ENCODE measurements around the gene RNF121. TPM values are rescaled to one million over a fixed set of nuclear protein-coding genes. Genes with fewer than 3 reads are reported as not detected.

Gene RNF121
- total RNA-seq, 1 donor: 32.2 TPM

- DNase-seq (ENCODE audit: insufficient read length, low spot score, missing footprints): no peak
- Histone ChIP-seq H3K4me2 (ENCODE audit: insufficient read depth, low read length) (no peak overlapping the region), H3K27ac (ENCODE audit: low read depth, low read length) (no peak overlapping the region), H3K27me3 (ENCODE audit: insufficient read depth, low read length) (no peaks in the 10 kb centered on the region), H3K36me3 (ENCODE audit: insufficient read depth, low read length) (peaks cover 9% of the 10 kb centered on the region), H3K9me3 (ENCODE audit: low read depth, low read length) (no peaks in the 10 kb centered on the region), H3K79me2 (ENCODE audit: insufficient read depth, low read length) (no peaks in the 10 kb centered on the region), H4K20me1 (ENCODE audit: insufficient read depth, low read length) (no peaks in the 10 kb centered on the region), H3K4me1 (ENCODE audit: insufficient read depth, low read length) (no peaks in the 10 kb centered on the region), H3K4me3 (ENCODE audit: insufficient read depth, low read length) (no peak overlapping the region), H2AFZ (ENCODE audit: low read length) (no peak overlapping the region)
- TF ChIP-seq CTCF (IDR thresholded peaks at IDR 0.05; ENCODE audit: extremely low read depth, low read depth, low read length): no peak
Measured at GRCh38 chr11:71914617-71915189, 14.1 kb upstream of the RNF121 start.

- Histone ChIP-seq H3K4me3 (ENCODE audit: insufficient read depth, low read length) (no peak overlapping the region), H3K27ac (ENCODE audit: low read depth, low read length) (no peak overlapping the region), H3K36me3 (ENCODE audit: insufficient read depth, low read length) (peaks cover 9% of the 10 kb centered on the region), H3K4me1 (ENCODE audit: insufficient read depth, low read length) (no peaks in the 10 kb centered on the region), H3K9me3 (ENCODE audit: low read depth, low read length) (no peaks in the 10 kb centered on the region), H2AFZ (ENCODE audit: low read length) (no peak overlapping the region), H4K20me1 (ENCODE audit: insufficient read depth, low read length) (no peaks in the 10 kb centered on the region), H3K4me2 (ENCODE audit: insufficient read depth, low read length) (no peak overlapping the region), H3K79me2 (ENCODE audit: insufficient read depth, low read length) (no peaks in the 10 kb centered on the region), H3K27me3 (ENCODE audit: insufficient read depth, low read length) (no peaks in the 10 kb centered on the region)
- no peak for TF ChIP-seq CTCF (IDR thresholded peaks at IDR 0.05; ENCODE audit: extremely low read depth, low read depth, low read length)
- DNase-seq (ENCODE audit: insufficient read length, low spot score, missing footprints): no peak
Measured at GRCh38 chr11:71917646-71918140, 11.2 kb upstream of the RNF121 start.

GRCh38 chr11:71927820-71928736, 768 bp upstream of the RNF121 start, which contains the start of gene XNDC1N:
Gene XNDC1N (minus strand): TSS chr11:71928594. CDS start chr11:71923353, 5,241 bp downstream.
- DNase-seq (ENCODE audit: insufficient read length, low spot score, missing footprints): peak; percentile 86
- peaks cover 54% of the 10 kb centered on the region for H3K79me2 ChIP-seq (ENCODE audit: insufficient read depth, low read length)

More at GRCh38 chr11:71927820-71928736, 768 bp upstream of the RNF121 start, which contains the start of gene XNDC1N:
- H3K4me3 ChIP-seq (ENCODE audit: insufficient read depth, low read length): peak within 1 kb of the TSS; percentile 80
- no peaks in the 10 kb centered on the region for H3K27me3 ChIP-seq (ENCODE audit: insufficient read depth, low read length)
- no peak for TF ChIP-seq CTCF (IDR thresholded peaks at IDR 0.05; ENCODE audit: extremely low read depth, low read depth, low read length)
- peaks cover 39% of the 10 kb centered on the region for H4K20me1 ChIP-seq (ENCODE audit: insufficient read depth, low read length)
- H3K27ac ChIP-seq (ENCODE audit: low read depth, low read length): peak within 1 kb of the TSS; percentile 94
- no peaks in the 10 kb centered on the region for H3K36me3 ChIP-seq (ENCODE audit: insufficient read depth, low read length)
- peaks cover 30% of the 10 kb centered on the region for H3K4me1 ChIP-seq (ENCODE audit: insufficient read depth, low read length)
- peak within 1 kb of the TSS; percentile 95 for H2AFZ ChIP-seq (ENCODE audit: low read length)
- no peaks in the 10 kb centered on the region for H3K9me3 ChIP-seq (ENCODE audit: low read depth, low read length)
- H3K4me2 ChIP-seq (ENCODE audit: insufficient read depth, low read length): peak within 1 kb of the TSS; percentile 97
